GM10248 (cell line): ENCODE data around the gene PER1.

Experiments used
- CTCF ChIA-PET: fragments of 300-600 bp; sonication (Branson Sonifier 250); formaldehyde crosslinking; extraction: SDS; loops from one replicate; lab custom pipeline; 2021; ENCODE audit warnings: antibody characterized with exemption; lab: Yijun Ruan, JAX
- POLR2A ChIA-PET: fragments of 350-650 bp; sonication (Branson Sonifier 250); formaldehyde crosslinking; extraction: SDS; loops from one replicate; lab custom pipeline; 2020; ENCODE audit warnings: antibody characterized with exemption; lab: Yijun Ruan, JAX
- DNase-seq: peaks from one replicate; pipeline ENCODE4 v3.0.0; 2012; ENCODE audit errors: extremely low spot score
- CTCF ChIP-seq: IDR thresholded peaks from 2 replicates; pipeline ENCODE4 v1.5.1; 2012; ENCODE audit warnings: mild to moderate bottlenecking, low read depth; ENCODE audit errors: extremely low read depth, missing control alignments, control extremely low read depth

Gene PER1

DNA sequence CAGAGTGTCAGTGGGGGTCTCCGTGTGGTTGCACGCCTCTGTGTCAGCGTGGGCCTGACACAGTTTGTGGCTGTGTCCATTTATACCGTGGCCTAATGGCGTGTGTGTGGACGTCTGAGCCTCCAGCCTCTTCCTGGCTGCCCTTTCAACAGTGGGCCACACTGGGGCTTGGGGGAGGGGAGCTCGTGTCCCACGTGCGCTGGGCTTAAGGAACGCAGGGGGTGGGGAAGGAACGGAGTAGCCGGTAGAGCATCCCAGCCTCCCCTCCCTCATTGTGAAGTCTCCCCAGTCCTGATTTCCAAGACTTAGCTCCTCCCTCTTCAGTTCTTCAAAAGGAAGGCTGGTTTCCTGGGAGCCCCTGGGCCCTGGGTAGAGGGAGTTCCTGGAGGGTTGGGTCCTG lies 18.8 kb downstream of the PER1 start:
- TF ChIP-seq CTCF = no peak
- DNase-seq = no peak
- CTCF ChIA-PET = interaction anchor here (0.6 to 2.3 kb wide), 3 partner anchors 23 to 73 kb away, joined by 3 to 9 read pairs (median 4); no protein-coding TSS in a partner anchor
- POLR2A ChIA-PET = no interaction called here

DNA sequence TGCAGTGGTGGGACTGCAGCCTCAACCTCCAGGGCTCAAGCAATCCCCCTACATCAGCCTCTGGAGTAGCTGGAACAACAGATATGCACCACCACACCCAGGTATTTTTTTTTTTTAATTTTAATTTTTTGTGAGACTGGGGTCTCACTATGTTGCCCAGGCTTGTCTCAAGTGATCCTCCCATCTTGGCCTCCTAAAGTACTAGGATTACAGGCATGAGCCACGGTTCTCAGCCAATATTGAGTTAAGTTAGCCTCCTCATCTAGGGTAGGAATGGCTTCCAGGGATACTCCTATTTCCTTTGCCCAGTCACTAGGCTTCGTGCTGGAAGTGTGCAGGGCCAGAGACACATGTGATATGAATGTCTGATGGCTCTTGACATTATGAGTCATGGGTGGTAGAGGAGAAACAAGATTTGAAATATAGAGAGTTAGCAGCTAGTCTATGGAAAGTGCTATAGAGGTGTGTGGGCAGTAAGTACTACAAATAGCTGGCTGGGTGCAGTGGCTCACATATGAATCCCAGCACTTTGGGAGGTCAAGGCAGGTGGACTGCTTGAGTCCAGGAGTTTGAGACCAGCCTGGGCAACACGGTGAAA lies 20.3 kb downstream of the PER1 start:
- POLR2A ChIA-PET = interaction anchor here (0.6 to 1.1 kb wide), 3 partner anchors 9 to 58 kb away, joined by 3 to 4 read pairs (median 3); no protein-coding TSS in a partner anchor
- no peak for DNase-seq
- TF ChIP-seq CTCF = no peak
- CTCF ChIA-PET = interaction anchor here (6.8 kb wide), 1 partner anchor 7 kb away, joined by 50 read pairs; no protein-coding TSS in a partner anchor

GRCh38 chr17:8128125-8128784 lies 23.9 kb downstream of the PER1 start:
- POLR2A ChIA-PET = no interaction called here
- CTCF ChIA-PET = interaction anchor here (1.0 to 6.8 kb wide), 2 partner anchors 11 to 96 kb away, joined by 3 to 50 read pairs; no protein-coding TSS in a partner anchor
- DNase-seq = no peak
- TF ChIP-seq CTCF = no peak

- ChIA-PET POLR2A (interaction anchor here (1.7 to 2.1 kb wide), 2 partner anchors 12 to 47 kb away, joined by 5 to 6 read pairs; no protein-coding TSS in a partner anchor), CTCF (interaction anchor here (1.0 to 6.8 kb wide), 4 partner anchors 13 to 62 kb away, joined by 3 to 50 read pairs (median 4); no protein-coding TSS in a partner anchor)
- peak; percentile 75 for DNase-seq
- no peak for TF ChIP-seq CTCF
Observed at GRCh38 chr17:8126491-8127066, 25.6 kb downstream of the PER1 start.

GRCh38 chr17:8125947-8126490 lies 26.2 kb downstream of the PER1 start:
- ChIA-PET CTCF (interaction anchor here (1.0 to 6.8 kb wide), 4 partner anchors 13 to 62 kb away, joined by 3 to 50 read pairs (median 4); no protein-coding TSS in a partner anchor), POLR2A (interaction anchor here (1.7 to 2.1 kb wide), 2 partner anchors 13 to 47 kb away, joined by 5 to 6 read pairs; no protein-coding TSS in a partner anchor)
- DNase-seq = no peak
- no peak for TF ChIP-seq CTCF
